Hepatocyte (in vitro differentiated cells): ENCODE measurements around the gene TMEM45A.

Experiments
- EZH2 ChIP-seq: fragments of 200-600 bp; sonication (generic); IDR thresholded peaks from 2 replicates; pipeline ENCODE4 v1.6.1; 2016; ENCODE audit warnings: antibody characterized with exemption, mild to moderate bottlenecking, borderline replicate concordance
- EZH2phosphoT487 ChIP-seq: fragments of 200-600 bp; sonication (generic); IDR thresholded peaks from one replicate; pipeline ENCODE4 v1.6.1; 2018; ENCODE audit warnings: antibody characterized with exemption, mild to moderate bottlenecking, low read depth, moderate library complexity; ENCODE audit not compliant: unreplicated experiment, severe bottlenecking
- TF ChIP-seq, protein P1 (sequence below): fragments of 200-600 bp; sonication (generic); IDR thresholded peaks from 2 replicates; pipeline ENCODE4 v1.5.1; 2016; ENCODE audit warnings: antibody characterized with exemption, mild to moderate bottlenecking; ENCODE audit not compliant: poor library complexity

DNA sequence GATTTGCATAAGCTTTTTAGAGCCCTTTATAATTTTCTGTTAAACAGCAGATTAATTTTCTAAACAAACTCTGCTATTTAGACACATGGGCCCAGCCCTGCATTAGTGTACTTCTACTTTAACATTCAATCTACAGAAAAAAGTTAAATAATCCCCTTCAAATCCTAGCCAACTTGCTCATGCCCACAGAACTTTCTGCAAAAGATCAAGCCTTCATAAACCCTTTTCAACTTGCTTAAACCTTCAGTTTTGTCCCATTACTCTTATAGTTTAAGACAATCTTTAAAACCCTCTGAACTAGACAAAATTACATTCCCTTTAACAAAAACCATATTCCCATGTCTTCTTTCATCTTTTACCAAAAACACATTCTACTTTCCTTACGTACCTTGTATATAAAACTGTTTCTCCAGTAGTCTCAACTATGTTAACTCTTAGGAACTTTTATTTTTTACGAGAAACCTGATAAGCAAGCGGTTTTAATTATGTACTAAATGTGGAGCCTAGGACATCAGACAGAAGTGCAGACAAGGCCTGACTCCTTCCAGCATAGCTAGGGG is 91.8 kb downstream of the TMEM45A start:
- TF ChIP-seq, protein P1, sequence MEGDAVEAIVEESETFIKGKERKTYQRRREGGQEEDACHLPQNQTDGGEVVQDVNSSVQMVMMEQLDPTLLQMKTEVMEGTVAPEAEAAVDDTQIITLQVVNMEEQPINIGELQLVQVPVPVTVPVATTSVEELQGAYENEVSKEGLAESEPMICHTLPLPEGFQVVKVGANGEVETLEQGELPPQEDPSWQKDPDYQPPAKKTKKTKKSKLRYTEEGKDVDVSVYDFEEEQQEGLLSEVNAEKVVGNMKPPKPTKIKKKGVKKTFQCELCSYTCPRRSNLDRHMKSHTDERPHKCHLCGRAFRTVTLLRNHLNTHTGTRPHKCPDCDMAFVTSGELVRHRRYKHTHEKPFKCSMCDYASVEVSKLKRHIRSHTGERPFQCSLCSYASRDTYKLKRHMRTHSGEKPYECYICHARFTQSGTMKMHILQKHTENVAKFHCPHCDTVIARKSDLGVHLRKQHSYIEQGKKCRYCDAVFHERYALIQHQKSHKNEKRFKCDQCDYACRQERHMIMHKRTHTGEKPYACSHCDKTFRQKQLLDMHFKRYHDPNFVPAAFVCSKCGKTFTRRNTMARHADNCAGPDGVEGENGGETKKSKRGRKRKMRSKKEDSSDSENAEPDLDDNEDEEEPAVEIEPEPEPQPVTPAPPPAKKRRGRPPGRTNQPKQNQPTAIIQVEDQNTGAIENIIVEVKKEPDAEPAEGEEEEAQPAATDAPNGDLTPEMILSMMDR = no peak
- TF ChIP-seq EZH2 (no peak), EZH2phosphoT487 (no peak)
